ENCODE measurements around the gene MEGF9. TPM values are rescaled to one million over a fixed set of nuclear protein-coding genes. Genes with fewer than 3 reads are reported as not detected.

MEGF9 gene
- total and polyA plus RNA-seq, 4 donors = 15.5 to 27.4 (median 19.3) TPM

- Histone ChIP-seq H3K9ac (ENCODE audit: low read depth in 1 of 2, low read length in 2 of 2) (no peak overlapping the region), H3K27ac (ENCODE audit: low read depth in 1 of 2, low read length in 2 of 2) (no peak overlapping the region), H3K4me3 (ENCODE audit: low read depth in 1 of 3, low read length in 3 of 3) (no peak overlapping the region), H3K9me3 (ENCODE audit: control insufficient read depth in 4 of 4, low read length in 3 of 4) (no peaks in the 10 kb centered on the region), H3K36me3 (ENCODE audit: control insufficient read depth in 4 of 4, insufficient read depth in 3 of 4, low read depth in 1 of 4, low read length in 3 of 4) (peaks cover 2 to 8% (median 4%) of the 10 kb centered on the region in 4 donors), H3K4me1 (ENCODE audit: control insufficient read depth in 4 of 4, insufficient read depth in 4 of 4, low read length in 3 of 4) (peaks cover 1 to 33% (median 25%) of the 10 kb centered on the region in 4 donors), H3K27me3 (ENCODE audit: control insufficient read depth in 4 of 4, insufficient read depth in 4 of 4, low read length in 3 of 4) (no peaks in the 10 kb centered on the region)
- no peak for TF ChIP-seq REST (IDR thresholded peaks at IDR 0.05)
- no peak for TF ChIP-seq GABPA (IDR thresholded peaks at IDR 0.05 in 1 of 2, conservative IDR thresholded peaks at IDR 0.05 in 1 of 2)
- no peak for TF ChIP-seq RXRA (IDR thresholded peaks at IDR 0.05)
- TF ChIP-seq TAF1 (conservative IDR thresholded peaks at IDR 0.05) = no peak
- TF ChIP-seq SP1 (IDR thresholded peaks at IDR 0.05) = no peak
- TF ChIP-seq ZBTB33 (IDR thresholded peaks at IDR 0.05) = no peak
- TF ChIP-seq YY1 (IDR thresholded peaks at IDR 0.05) = no peak
- no peak for TF ChIP-seq FOXA2 (IDR thresholded peaks at IDR 0.05)
- TF ChIP-seq MAX (IDR thresholded peaks at IDR 0.05) = no peak
- TF ChIP-seq CTCF (IDR thresholded peaks at IDR 0.05; ENCODE audit: low read depth, low read length, missing input control) = no peak
- TF ChIP-seq HNF4A (conservative IDR thresholded peaks at IDR 0.05) = no peak
- TF ChIP-seq ATF3 (IDR thresholded peaks at IDR 0.05) = no peak
- WGBS = 93% methylated on average over 1 of the region's 1 CpG
- DNase-seq (ENCODE audit: low spot score) = no peak
Measured at GRCh38 chr9:120621941-120622340, 92.3 kb downstream of the MEGF9 start.

GRCh38 chr9:120619751-120620655 is 94.3 kb downstream of the MEGF9 start:
- 52% methylated on average over 8 of the region's 8 CpGs for WGBS
- no peaks in the 10 kb centered on the region for H3K9me3 ChIP-seq (ENCODE audit: control insufficient read depth in 4 of 4, low read length in 3 of 4)
- TF ChIP-seq CTCF (IDR thresholded peaks at IDR 0.05; ENCODE audit: low read depth, low read length, missing input control) = peak; percentile 81
- peak; percentile 92 to 96 for TF ChIP-seq RAD21 (IDR thresholded peaks at IDR 0.05)
- TF ChIP-seq FOXA1 (IDR thresholded peaks at IDR 0.05) = no peak
- H3K4me3 ChIP-seq (ENCODE audit: low read depth in 1 of 3, low read length in 3 of 3) = no peak overlapping the region
- no peaks in the 10 kb centered on the region for H3K27me3 ChIP-seq (ENCODE audit: control insufficient read depth in 4 of 4, insufficient read depth in 4 of 4, low read length in 3 of 4)
- no peak overlapping the region for H3K27ac ChIP-seq (ENCODE audit: low read depth in 1 of 2, low read length in 2 of 2)
- peak overlapping the region in 1 of 2 donors; percentile 74 for H3K9ac ChIP-seq (ENCODE audit: low read depth in 1 of 2, low read length in 2 of 2)
- peaks cover 0 to 27% (median 21%) of the 10 kb centered on the region in 4 donors for H3K4me1 ChIP-seq (ENCODE audit: control insufficient read depth in 4 of 4, insufficient read depth in 4 of 4, low read length in 3 of 4)
- peak; percentile 41 for DNase-seq (ENCODE audit: low spot score)
- peaks cover 2 to 8% (median 4%) of the 10 kb centered on the region in 4 donors for H3K36me3 ChIP-seq (ENCODE audit: control insufficient read depth in 4 of 4, insufficient read depth in 3 of 4, low read depth in 1 of 4, low read length in 3 of 4)
